ENCODE results near the gene STARD8.

DNA sequence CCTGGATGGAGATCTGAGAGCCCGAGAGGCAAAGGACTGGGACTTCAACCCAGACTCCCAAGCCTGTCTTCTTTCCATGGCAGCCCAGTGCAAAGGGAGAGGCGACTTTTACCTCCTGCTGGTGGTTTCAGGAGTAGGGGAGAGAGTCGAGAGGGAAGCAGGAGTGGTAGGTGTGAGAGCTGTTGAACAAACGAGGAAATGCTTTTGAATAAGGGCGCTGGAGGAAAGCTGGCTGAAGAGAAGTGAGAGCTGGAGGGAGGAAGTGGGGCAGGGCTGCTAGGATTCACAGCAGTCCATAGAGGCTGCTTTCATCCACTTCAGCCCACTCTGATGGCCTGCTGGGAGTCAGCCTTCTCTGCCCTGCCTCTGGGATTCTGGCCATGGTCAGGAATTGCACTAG is 99.5 kb downstream of the STARD8 start:
- TF ChIP-seq, protein P1, sequence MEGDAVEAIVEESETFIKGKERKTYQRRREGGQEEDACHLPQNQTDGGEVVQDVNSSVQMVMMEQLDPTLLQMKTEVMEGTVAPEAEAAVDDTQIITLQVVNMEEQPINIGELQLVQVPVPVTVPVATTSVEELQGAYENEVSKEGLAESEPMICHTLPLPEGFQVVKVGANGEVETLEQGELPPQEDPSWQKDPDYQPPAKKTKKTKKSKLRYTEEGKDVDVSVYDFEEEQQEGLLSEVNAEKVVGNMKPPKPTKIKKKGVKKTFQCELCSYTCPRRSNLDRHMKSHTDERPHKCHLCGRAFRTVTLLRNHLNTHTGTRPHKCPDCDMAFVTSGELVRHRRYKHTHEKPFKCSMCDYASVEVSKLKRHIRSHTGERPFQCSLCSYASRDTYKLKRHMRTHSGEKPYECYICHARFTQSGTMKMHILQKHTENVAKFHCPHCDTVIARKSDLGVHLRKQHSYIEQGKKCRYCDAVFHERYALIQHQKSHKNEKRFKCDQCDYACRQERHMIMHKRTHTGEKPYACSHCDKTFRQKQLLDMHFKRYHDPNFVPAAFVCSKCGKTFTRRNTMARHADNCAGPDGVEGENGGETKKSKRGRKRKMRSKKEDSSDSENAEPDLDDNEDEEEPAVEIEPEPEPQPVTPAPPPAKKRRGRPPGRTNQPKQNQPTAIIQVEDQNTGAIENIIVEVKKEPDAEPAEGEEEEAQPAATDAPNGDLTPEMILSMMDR (IDR thresholded peaks at IDR 0.05), result no peak
- TF ChIP-seq POLR2AphosphoS5 (IDR thresholded peaks at IDR 0.05; ENCODE audit: insufficient read depth in 1 of 2, low read depth in 1 of 2), result no peak

Data from vagina (tissue), 2 donors.